Stimulated activated CD8-positive, alpha-beta memory T cell treated with anti-CD3 and anti-CD28 coated beads, Interleukin-12 subunit alpha, Interleukin-12 subunit beta, amount 100 ng/mL, for 1 hour (primary cell): Measurements from ENCODE around the gene CCDC81.

ENCODE experiments used
- DNase-seq: peaks from one replicate; pipeline ENCODE4 v3.0.0-alpha.2; 2020; ENCODE audit warnings: low read depth

CCDC81 gene

GRCh38 chr11:86440843-86441242 is 66.2 kb downstream of the CCDC81 start:
- DNase-seq = no peak

GRCh38 chr11:86442420-86442819 is 67.7 kb downstream of the CCDC81 start:
- no peak for DNase-seq

GRCh38 chr11:86442827-86443226 is 68.1 kb downstream of the CCDC81 start:
- no peak for DNase-seq

GRCh38 chr11:86443415-86443814 is 68.7 kb downstream of the CCDC81 start:
- DNase-seq = no peak

GRCh38 chr11:86444981-86445380 is 70.3 kb downstream of the CCDC81 start:
- DNase-seq = no peak

GRCh38 chr11:86446163-86446923 is 71.7 kb downstream of the CCDC81 start:
- DNase-seq = no peak

GRCh38 chr11:86446924-86447285 is 72.2 kb downstream of the CCDC81 start:
- no peak for DNase-seq

GRCh38 chr11:86447763-86448480 is 73.2 kb downstream of the CCDC81 start:
- no peak for DNase-seq

- no peak for DNase-seq
Observed at GRCh38 chr11:86449993-86450629, 75.4 kb downstream of the CCDC81 start.

- no peak for DNase-seq
Observed at GRCh38 chr11:86453290-86454030, 78.8 kb downstream of the CCDC81 start.

- DNase-seq = peak; percentile 56
Observed at GRCh38 chr11:86456075-86456939, 81.6 kb downstream of the CCDC81 start.

GRCh38 chr11:86458294-86459001 is 83.8 kb downstream of the CCDC81 start:
- no peak for DNase-seq

GRCh38 chr11:86459002-86459385 is 84.3 kb downstream of the CCDC81 start:
- DNase-seq = no peak

GRCh38 chr11:86459682-86460460 is 85.2 kb downstream of the CCDC81 start:
- DNase-seq = no peak

- DNase-seq = no peak
Observed at GRCh38 chr11:86460461-86461385, 86.0 kb downstream of the CCDC81 start.

- DNase-seq = no peak
Observed at GRCh38 chr11:86461892-86462291, 87.2 kb downstream of the CCDC81 start.

- no peak for DNase-seq
Observed at GRCh38 chr11:86463120-86463519, 88.4 kb downstream of the CCDC81 start.

GRCh38 chr11:86463955-86464354 is 89.3 kb downstream of the CCDC81 start:
- no peak for DNase-seq
